HG03060 (cell line): ENCODE results near the gene HIRIP3.

Experiments used
- ATAC-seq: cut with Tn5 transposase; IDR thresholded peaks from one replicate; pipeline ENCODE4 v1.9.1; 2021; ENCODE audit warnings: low read depth, moderate number of reproducible peaks; ENCODE audit not compliant: unreplicated experiment

The HIRIP3 gene

DNA sequence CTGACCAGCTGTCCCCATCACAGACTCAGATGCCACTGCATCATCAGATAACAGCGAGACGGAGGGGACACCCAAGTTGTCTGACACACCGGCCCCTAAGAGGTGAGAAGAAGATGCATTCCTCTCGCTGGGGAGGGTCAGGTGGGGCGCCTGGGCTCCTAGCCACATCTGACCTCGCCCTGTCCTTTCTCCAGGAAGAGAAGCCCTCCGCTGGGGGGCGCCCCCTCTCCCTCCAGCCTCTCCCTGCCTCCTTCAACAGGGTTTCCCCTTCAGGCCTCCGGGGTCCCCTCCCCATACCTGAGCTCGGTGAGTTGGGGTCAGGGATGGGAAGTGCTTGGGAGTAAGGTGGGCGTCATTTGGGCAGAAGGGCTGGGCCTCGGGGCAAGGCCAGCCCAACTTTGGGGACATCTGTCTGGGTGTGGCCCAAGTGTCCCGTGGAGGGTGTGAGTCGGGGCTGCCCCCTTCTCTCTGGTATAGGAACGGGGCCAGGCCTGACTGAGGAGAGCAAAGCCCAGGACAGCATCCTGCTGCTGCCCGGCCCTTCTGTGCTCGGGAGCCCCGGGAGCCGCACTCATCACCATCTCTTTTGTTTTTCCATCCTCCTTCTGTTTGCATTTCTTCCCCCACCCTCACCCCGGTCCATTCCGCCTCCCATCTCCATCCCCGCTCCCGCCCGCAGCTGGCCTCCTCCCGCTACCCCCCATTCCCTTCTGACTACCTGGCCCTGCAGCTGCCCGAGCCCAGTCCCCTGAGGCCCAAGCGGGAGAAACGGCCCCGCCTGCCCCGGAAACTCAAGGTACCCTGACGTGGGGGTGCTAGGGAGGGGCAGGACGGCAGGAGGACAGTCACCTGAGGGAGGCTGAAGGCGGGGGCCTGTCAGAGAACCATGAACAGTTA is 5.6 kb upstream of the HIRIP3 start:
- no peak for ATAC-seq

DNA sequence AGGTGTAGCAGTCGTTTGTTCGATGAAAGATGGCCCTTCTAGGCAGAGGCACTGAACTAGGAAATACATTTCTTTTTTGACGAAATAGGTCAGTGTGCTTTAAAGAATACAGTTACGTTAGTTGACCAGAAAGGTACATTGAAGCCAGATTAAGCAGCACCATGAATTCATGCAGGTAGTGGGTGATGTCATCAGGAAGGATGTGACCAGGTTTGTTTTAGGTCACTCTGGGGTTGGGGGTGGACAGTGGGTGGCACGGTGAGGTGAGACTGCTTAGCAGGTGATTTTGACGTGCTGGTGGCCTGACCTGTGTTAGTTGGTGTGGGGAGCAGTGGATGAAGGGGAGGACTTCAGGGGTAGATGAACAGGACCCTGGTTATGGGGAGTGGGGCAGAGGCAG is 4.2 kb upstream of the HIRIP3 start:
- ATAC-seq: no peak

DNA sequence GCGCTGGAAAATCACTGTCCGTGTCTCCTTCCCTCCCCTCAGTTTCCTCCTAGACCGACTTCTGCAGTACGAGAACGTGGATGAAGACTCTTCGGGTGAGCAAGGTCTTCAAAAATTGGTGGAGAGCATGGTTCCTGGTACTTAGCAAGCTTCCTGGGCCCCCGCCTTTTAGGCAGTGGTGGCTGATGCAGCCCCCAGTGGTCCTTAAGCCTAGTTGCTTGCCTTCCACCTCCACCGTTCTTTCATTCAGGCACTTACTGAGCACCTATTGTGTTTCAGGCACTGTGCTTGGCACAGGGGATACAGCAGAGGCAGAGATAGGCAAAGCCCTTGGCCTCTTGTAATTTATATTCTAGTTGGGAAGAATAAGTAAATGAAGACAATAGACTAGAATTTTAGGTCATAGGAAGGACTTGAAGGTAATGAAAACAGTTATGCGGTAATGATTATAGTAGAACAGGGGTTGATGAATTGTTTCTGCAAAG is 1.4 kb upstream of the HIRIP3 start:
- no peak for ATAC-seq

DNA sequence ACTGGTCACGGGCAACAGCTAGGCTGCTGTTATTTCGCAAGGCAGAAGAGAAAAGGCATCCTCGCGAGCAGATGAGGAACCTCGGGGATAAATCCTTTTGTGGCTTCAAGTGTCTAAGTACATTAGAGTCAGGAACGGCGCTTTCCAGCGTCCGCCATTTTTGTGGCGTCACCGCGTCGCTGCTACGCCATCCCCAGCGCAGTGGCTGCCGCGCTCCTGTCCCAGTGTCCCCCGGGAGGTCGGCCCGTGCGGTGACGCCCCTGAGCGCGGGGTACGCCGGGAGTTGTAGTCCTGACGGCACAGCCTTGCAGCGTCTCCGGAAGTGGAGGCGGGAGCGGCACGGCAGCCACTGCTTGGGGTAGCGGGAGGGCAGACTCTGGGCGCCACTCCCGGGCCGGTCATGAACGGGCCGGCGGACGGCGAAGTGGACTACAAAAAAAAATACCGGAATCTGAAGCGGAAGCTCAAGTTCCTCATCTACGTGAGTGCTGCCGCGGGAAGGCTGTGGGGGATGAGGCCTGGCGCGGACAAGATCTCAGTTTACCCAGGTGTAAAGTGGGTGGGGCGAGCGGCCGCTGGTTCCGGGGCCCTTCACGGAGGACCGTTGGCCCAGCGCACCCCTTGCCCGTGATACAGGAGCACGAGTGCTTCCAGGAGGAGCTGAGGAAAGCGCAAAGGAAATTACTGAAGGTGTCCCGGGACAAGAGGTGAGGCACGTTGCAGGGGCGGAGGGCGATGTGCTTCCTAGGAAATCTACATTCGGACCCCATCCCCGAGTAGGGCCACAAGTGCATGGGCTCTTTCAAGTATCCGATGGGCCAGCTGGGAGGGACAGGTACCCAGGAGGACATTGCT is 721 bp upstream of the HIRIP3 start, which contains the start of gene INO80E:
INO80E (plus strand) TSS at position 331 of the 855 bp plus-strand sequence; CDS start at position 401, 70 bp downstream.
- peak; percentile 72 for ATAC-seq

DNA sequence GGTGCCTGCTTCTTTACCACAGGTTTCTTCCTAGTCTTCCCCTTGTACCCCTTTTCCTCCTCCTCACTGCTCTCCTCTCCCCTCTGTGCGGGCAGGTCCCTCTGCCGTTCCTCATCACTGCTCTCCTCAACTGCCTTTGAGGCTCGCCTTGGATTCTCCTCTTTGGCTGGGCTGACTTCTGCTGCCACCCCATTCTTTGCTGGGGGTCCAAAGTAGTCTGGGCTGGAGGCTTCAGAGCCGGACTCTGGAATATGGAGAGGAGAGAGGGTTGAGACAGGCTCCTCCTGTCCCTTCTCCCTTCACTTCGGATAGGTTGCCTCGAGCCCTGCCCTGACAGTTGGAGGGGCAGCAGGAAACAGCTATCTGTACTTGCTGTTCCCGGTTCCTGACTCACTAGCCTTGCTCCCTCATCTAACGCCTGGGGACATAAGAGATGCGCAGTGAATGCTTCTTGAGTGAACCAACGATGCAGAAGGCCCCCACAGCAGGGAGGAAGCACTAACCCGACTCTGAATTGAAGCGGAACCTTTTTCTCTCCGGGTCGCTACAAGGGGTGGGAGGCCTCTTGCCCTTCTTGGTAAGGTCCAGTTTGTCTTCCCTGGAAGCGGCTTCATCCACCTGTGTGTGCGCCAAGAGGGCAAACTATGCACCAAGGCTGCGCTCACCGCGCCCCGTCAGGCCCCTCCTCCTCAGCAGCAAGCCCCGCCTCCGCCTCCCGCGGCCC is 655 bp downstream of the HIRIP3 start:
- ATAC-seq: no peak

DNA sequence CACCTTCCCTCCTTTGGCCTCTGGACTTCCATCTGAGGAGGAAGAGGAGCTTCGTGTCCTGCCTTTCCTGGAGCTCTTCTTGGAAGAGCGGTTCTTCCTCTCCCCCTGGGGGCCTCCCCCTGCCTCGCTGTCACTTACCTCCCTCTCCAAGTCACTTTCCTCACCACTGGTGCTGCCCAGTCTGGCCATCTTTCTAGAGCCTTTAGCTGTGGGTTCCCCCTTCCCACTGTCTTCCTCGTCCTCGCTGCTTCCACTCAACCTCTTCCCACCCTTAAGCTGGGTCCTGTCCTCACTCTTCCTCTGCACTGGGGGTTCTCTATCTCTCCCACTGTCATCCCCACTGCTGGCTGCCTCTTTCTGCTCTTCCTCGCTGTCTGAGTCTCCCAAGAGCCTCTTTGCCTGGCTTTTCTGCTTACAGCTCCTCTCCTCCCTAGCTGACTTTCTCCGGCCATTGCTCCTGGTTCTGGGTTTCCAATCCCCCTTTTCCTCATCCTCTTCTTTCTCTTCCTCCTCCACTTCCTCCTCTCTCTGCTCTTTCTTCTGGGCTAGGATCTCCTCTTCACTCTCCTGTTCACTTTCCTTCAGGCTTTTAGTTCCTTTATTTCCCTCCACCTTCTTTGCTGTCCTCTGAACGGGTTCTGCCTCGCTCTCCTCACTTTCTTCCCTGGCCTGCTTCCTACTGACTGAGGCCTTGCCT is 1.4 kb downstream of the HIRIP3 start:
- ATAC-seq: no peak

DNA sequence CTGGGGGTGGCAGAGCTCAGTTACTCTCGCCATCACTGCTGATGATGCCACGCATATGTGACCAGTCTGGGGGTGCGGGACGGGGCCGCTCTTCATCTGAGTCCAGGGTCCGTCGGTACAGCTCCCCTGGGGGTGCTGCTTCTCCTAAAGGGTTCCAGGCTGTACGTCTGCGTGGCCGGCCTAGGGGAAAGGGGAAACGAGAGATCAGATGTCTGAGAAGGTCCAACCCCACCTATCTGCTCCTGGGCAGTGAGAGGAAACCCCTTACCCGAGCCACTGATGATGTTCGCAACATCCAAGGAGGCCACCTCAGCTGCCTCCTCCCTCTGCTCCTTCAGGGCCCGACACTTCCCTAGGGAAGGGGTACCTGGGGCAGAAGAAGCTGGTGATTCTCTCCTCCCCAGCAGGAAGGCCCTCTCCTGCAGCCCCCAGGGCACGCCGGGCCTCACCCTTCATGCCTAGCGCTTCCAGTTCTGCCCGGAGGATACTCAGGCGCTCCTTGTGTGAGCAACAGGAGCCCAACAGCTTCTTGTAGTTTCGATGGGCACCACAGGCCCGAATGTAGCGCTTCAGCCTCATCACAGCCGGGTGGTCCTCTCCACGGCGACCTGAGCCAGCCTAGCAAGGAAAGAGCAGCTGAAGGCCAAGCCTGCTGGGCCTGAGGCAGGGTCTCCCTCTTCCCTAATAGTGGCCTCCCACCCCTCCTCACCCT is 2.1 kb downstream of the HIRIP3 start:
- no peak for ATAC-seq

DNA sequence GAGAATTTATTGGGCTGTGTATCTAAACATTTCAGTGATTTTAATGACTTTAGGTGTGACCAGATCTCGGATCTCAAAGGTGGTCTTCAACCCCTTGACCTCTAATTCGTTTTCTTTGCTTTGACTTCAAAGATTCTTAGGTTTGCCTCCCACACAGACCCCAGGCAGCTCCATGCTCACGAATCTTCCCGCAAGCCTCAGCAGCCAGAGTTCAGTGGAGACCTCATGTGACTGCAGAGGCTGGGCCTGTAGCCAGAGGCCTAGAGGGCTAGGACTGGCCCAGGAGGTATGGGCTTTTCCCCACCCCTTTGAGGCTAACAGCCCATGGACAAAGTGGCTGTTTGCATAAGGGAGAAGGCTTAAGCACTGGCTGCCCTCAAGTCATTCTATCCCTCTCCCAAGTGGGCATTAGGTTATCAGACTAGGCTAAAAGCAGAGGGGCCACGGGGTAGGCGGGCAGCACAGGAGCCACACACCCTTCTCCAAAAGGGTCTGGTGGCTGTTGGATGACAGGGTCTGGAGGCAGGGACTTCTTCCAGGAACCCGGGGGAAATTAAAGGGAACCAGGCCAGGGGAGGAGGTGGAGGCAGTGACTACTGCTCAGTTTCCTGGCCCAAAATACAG is 3.0 kb downstream of the HIRIP3 start:
- no peak for ATAC-seq

DNA sequence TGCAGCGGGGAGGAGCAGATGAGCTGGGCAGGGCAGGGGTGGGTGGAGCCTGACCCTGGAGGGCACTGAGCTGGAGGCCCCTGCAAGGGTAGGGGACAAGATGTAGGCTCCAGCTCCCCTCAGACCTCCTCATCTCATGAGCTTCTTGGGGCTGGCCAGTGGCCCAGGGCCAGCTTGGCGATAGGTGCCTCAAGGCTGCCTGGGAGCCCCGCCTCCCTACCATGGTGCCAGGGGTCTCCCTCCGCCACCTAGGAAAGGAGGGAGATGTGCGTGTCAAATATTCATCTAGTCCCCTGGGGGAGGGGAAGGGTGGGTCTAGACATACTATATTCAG is 3.9 kb downstream of the HIRIP3 start:
- ATAC-seq: no peak

DNA sequence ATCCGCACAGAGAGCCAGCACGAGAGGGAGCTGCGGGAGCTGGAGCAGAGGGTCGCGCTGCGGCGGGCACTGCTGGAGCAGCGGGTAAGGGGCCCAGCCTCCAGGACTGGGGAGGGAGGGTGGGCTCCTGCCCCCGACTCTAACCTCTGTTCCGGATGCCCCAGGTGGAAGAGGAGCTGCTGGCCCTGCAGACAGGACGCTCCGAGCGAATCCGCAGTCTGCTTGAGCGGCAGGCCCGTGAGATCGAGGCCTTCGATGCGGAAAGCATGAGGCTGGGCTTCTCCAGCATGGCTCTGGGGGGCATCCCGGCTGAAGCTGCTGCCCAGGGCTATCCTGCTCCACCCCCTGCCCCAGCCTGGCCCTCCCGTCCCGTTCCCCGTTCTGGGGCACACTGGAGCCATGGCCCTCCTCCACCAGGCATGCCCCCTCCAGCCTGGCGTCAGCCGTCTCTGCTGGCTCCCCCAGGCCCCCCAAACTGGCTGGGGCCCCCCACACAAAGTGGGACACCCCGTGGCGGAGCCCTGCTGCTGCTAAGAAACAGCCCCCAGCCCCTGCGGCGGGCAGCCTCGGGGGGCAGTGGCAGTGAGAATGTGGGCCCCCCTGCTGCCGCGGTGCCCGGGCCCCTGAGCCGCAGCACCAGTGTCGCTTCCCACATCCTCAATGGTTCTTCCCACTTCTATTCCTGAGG is 4.4 kb downstream of the HIRIP3 start:
- no peak for ATAC-seq

DNA sequence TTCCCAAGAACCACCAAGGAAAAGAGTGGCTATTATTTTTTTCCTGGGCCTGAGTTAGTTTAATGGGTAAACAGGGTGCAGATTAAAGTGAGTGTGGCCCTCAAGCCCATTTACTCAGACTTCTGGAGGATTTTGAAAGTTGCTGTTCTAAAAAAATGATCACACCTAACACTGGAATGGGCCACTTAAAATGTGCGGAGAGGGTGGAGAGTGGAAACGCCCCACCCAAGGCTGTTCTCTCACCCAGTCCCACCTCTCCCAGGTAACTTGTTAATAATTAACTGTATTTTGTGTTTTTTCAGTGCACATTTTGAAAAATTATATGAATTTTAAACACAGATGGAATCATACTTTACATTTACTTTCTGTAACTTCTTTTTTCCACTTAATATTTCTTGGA is 5.4 kb downstream of the HIRIP3 start:
- ATAC-seq: no peak

DNA sequence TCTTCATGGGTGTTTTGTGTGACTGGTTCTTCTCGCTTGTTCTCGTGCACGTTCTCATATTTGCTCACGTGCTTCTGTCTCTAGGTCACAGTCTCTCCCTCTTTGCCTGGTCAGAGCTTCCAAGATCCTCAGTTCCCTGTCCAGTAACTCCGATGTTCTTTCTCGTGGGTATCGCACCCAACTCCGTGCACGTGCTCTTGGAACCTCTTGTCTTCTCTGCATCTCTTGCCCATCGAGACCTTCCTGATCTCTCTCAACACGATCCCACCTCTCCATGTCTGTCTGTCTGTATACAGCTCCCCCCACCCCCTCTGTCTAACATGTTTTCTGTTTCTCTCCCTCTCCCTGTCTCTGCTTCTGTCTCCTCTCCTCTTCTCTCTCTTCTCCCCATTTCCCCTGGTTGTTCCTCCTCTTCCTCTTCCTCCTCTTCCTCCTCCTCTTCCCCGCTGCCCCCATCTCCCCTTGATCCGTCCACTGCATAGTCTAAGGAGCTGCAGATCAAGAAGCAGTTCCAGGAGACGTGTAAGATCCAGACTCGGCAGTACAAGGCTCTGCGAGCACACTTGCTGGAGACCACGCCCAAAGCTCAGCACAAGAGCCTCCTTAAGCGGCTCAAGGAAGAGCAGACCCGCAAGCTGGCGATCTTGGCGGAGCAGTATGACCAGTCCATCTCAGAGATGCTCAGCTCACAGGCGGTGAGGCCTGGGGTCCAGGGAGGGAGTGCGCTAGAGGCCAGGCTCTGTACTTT is 6.1 kb downstream of the HIRIP3 start:
- no peak for ATAC-seq

DNA sequence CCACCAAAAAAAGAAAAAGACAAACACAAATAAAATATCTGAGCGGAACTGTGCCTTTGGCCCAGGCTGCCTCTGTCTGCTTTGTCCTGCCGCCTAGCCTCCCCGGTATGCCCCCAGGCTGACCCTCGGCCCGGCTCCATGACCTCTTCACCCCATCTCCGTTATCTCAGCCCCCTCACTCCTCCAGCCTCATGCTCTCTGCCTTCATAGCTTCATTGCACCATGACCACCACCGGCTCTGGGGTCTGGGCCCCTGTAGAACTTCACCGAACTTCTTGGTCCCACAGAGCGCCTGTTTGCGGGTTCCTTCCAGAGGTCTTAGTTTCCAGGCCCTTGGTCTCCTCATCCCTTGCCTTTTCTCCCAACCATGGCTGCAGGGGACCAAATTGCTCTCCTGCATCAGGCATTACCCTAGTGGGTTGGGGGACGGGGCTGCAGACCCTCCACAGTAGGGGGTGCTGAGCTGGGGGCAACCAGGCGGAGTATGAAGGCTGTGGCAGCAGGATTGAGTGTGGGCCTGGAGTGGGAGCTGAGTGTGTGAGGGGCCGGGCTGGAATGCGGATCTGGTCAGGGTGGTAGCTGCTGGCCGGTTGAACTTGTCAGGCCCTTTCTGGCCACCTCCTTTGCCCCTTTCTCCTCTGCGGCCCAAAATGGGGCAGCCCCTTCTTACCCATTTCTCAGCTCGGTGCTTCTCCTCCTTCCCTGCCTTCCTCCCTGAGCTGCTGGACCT is 6.9 kb downstream of the HIRIP3 start:
- no peak for ATAC-seq

DNA sequence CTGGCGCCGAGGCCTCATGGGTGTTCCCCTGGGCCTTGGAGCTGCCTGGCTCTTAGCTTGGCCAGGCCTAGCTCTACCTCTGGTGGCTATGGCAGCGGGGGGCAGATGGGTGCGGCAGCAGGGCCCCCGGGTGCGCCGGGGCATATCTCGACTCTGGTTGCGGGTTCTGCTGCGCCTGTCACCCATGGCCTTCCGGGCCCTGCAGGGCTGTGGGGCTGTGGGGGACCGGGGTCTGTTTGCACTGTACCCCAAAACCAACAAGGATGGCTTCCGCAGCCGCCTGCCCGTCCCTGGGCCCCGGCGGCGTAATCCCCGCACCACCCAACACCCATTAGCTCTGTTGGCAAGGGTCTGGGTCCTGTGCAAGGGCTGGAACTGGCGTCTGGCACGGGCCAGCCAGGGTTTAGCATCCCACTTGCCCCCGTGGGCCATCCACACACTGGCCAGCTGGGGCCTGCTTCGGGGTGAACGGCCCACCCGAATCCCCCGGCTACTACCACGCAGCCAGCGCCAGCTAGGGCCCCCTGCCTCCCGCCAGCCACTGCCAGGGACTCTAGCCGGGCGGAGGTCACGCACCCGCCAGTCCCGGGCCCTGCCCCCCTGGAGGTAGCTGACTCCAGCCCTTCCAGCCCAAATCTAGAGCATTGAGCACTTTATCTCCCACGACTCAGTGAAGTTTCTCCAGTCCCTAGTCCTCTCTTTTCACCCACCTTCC is 7.9 kb downstream of the HIRIP3 start:
- no peak for ATAC-seq

DNA sequence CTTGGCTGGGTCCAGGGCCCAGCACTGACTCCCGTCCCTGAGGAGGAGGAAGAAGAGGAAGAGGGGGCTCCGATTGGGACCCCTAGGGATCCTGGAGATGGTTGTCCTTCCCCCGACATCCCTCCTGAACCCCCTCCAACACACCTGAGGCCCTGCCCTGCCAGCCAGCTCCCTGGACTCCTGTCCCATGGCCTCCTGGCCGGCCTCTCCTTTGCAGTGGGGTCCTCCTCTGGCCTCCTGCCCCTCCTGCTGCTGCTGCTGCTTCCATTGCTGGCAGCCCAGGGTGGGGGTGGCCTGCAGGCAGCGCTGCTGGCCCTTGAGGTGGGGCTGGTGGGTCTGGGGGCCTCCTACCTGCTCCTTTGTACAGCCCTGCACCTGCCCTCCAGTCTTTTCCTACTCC is 8.5 kb downstream of the HIRIP3 start:
- ATAC-seq: no peak

DNA sequence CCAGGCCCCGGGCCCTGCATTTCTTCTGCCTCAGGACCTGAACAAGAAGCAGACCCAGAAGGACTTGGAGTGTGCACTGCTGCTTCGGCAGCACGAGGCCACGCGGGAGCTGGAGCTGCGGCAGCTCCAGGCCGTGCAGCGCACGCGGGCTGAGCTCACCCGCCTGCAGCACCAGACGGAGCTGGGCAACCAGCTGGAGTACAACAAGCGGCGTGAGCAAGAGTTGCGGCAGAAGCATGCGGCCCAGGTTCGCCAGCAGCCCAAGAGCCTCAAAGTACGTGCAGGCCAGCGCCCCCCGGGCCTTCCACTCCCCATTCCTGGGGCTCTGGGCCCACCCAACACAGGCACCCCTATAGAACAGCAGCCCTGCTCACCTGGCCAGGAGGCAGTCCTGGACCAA is 9.2 kb downstream of the HIRIP3 start:
- ATAC-seq: no peak
